GM21367 (cell line): ENCODE measurements around the gene GPC2.
"Not testable (repeated sequence)": the region's sequence is repeated elsewhere in the genome, so short reads cannot be mapped to it uniquely, and the experiment has no call there.

Experiments
- ATAC-seq: cut with Tn5 transposase; IDR thresholded peaks from one replicate; pipeline ENCODE4 v1.9.1; 2021; ENCODE audit not compliant: unreplicated experiment

The GPC2 gene

DNA sequence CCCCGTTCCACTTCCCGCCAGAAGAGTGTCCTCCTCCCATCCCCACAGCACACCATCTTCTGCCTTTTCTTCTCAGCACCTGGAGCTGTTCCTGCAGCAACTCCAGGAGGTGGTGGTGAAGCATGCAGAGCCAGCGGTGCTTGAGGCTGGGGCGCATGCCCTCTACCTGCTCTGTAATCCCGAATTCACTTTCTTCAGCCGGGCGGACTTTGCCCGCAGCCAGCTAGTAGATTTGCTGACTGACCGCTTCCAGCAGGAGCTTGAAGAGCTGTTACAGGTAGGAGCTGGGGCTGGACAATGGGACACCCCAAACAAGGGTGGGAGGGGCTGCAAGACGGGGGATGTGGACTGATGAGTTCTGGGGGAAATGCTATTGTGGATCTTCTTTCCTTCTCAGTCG is 23.5 kb upstream of the GPC2 start:
- ATAC-seq, result no peak

DNA sequence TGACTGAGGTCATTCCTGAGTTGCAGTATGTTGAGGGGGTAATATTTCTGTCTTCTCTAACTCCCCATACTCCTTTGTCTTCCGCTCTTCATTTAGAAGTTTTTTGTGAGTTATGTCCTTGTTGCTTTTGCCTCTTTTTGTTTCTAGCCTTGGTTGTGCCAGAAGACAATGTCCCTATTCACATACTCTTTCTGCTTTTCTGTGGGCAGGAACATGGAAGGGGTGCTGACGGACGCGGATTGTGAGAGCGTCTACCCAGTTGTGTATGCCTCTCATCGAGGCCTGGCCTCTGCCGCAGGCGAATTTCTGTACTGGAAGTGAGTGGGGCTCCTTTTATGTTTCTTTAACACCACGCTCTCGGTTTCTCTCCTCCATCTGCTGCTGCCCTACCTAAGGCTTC is 21.1 kb upstream of the GPC2 start:
- no peak for ATAC-seq

DNA sequence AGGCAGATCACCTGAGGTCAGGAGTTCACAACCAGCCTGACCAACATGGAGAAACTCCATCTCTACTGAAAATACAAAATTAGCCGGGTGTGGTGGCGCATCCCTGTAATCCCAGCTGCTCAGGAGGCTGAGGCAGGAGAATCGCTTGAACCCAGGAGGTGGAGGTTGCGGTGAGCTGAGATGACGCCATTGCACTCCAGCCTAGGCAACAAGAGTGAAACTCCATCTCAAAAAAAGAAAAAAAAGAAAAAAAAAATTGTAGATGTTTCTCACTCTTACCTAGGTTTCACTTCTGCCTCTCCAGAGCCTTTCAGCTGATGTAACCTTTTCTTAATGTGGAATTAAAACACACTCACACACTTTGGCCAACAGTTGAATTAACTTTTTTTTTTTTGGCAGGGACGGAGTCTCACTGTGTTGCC is 18.7 kb upstream of the GPC2 start:
- ATAC-seq, result not testable (repeated sequence)

DNA sequence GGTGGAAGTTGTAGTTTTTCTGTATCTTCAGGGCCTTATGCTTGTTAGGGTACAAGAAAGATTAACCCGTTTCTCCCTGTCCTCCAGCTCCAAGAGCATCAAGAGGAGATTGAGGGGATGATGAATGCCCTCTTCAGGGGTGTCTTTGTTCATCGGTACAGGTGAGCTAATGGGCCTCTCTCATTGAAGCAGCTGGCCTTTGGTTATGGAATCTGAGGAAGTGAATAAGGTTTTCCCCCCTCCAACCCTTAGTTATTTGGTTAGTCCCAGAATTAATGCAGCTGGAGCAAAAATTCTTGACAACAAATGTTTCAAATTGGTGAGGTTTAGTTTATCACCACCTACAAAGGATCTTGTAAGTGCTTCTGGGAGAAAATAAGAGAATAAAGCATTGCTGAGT is 18.0 kb upstream of the GPC2 start:
- ATAC-seq, result no peak

DNA sequence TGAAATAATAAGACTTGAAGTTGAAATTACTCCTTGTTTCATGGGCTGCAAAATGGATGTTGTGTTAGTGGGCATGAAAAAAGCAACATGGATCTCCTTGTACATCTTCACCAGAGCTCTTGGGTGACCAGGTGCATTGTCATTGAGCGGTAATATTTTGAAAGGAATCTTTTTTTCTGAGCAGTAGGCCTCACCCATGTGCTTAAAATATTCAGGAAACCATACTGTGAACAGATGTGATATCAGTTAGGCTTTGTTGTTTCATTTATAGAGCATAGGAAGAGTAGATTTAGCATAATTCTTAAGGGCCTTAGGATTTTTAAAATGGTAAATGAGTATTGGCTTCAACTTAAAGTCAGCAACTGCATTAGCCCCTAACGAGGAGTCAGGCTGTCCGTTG is 15.8 kb upstream of the GPC2 start:
- no peak for ATAC-seq

DNA sequence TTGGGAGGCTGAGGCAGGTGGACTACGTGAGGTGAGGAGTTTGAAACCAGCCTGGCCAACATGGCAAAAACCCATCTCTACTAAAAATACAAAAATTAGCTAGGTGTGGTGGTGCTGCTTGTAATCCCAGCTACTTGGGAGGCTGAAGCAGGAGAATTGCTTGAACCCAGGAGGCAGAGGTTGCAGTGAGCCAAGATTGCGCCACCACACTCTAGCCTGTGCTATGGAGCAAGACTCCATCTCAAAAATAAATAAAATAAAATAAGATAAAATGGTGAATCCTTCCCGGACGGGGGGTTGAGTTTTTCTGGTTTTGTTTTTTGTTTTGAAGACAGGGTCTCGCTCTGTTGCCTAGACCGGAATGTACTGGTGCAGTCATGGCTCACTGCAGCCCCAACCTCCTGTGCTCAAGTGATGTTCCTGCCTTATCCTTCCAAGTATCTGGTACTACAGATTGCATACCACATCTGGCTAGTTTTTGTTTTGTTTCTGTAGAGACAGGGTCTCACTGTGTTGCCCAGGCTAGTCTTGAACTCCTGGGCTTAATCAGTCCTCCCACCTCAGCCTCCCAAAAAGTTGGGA is 15.2 kb upstream of the GPC2 start:
- not testable (repeated sequence) for ATAC-seq

DNA sequence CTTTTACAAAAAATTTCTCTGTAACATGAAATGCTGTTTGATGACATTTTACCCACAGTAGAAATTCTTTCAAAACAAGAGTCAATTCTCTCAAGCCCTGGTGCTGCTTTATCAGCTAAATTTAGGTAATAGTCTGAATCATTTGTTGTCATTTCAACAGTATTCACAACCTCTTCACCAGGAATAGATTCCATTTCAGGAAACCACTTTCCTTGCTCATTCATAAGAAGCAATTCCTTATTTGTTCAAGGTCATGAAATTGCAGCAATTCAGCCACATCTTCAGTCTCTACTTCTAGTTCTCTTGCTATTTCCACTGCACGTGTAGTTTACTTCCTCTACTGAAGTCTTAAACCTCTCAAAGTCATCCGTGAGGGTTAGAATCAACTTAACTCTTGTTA is 14.6 kb upstream of the GPC2 start:
- no peak for ATAC-seq

DNA sequence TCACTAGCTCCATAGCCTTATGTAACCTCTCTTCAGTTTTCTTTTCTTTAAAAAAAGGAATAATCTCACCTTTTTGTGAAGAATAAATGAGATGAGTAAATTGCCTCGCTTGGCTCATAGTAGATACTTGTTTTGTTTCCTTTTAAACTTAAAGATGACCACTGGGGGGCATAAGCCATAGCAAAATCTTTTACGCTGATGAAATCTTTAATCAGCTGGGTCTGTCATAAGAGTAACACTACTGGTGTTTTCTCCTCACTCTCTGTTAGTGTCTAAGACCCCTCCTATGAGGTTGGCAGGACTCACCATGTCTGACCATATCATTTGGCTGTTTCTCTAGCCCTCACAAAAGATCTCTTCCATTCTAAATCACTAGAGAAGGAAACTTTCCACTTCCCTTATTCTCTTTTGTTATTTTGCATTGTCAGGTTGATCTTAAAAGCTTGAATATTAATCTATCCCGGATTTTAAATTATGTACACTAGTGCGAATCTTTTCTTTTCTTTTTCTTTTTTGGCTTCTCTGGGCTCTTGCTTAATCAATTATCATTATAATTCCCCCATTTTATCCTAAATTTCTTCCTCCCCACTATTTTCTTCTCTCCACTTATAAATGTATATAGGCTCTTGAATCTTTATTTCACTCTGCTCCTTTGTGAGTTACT is 13.0 kb upstream of the GPC2 start:
- peak; percentile 48 for ATAC-seq

DNA sequence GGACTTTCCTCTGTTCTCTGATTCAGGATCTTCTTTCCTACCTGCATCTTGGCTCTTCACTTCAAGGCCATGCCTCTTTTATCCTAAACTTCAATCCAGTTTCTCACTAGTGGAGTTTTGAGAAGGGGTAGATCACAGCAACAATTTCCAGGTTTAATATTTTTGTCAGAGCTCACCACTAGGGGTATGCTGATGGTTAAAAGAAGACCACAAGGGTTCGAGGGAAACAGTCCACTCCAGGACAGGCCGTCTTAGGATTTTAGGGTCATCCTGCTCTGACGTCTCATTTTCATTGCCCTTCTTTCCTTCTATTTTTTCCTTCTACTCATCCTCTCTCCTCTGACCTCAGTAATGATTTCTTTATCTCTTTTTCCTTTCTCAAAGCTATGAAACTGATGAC is 11.9 kb upstream of the GPC2 start:
- no peak for ATAC-seq

DNA sequence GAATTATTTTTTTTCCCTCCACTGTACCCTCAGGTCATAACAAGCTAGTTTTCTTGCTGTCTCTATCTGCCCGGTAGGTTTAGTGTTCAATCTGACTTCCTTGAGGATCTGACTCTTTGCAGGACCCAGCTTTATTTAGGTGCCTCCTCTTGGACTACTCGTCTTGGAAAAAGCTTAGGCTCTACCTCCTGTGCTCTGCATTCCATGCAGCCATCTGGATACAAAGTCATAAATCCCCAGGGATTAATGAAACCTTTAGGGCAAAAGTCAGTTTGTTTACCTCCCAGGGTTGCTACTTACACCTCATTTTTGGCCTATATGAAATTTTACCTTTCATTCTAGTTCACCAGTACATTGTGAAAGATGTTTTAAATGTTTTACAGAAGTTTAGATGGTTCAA is 8.5 kb upstream of the GPC2 start:
- ATAC-seq, result no peak

DNA sequence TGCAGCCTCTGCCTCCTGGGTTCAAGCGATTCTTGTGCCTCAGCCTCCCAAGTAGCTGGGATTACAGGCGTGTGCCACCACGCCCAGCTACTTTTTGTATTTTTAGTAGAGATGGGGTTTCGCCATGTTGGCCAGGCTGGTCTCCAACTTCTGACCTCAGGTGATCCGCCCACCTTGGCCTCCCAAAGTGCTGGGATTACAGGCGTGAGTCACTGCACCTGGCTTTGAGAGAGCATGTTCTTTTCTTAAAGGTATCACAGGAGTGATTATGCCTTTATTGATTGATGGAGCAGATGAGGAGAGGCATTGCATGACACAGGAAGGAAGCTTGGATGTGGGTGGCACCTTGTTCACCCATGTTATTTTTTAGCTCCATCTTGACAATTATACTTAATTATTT is 5.9 kb upstream of the GPC2 start:
- not testable (repeated sequence) for ATAC-seq

DNA sequence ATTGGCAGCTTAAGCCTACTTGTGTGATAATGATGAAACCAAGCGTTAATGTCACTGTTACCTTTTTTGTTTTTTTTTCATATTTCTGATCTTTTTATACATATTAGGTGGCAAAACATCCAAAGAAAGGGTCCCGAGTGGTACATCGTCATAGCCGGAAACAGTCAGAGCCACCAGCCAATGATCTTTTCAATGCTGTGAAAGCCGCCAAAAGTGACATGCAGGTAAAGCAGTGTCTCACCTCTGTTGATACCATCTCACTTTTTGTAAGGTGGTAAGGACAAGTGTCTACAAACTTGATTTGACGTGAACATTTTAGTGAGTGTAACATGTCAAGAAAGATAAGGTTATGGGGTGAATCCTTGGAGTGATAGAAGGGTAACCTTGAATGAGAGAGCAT is 5.4 kb upstream of the GPC2 start:
- not testable (repeated sequence) for ATAC-seq

DNA sequence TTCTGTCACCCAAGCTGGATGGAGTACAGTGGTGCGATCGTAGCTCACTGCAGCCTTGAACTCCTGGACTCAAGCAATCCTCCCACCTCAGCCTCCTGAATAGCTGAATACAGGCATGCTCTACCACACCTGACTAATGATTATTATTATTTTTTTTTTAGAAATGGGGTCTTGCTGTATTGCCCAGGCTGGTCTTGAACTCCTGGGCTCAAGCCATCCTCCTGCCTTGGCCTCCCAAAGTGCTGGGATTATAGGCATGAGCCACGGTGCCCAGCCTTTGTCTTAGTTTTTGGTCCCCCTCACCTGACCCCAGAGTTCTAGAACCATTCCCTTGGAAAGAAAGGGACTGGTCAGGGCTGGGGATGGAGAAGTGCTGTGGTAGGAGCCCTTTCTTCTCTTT is 2.9 kb upstream of the GPC2 start:
- not testable (repeated sequence) for ATAC-seq

DNA sequence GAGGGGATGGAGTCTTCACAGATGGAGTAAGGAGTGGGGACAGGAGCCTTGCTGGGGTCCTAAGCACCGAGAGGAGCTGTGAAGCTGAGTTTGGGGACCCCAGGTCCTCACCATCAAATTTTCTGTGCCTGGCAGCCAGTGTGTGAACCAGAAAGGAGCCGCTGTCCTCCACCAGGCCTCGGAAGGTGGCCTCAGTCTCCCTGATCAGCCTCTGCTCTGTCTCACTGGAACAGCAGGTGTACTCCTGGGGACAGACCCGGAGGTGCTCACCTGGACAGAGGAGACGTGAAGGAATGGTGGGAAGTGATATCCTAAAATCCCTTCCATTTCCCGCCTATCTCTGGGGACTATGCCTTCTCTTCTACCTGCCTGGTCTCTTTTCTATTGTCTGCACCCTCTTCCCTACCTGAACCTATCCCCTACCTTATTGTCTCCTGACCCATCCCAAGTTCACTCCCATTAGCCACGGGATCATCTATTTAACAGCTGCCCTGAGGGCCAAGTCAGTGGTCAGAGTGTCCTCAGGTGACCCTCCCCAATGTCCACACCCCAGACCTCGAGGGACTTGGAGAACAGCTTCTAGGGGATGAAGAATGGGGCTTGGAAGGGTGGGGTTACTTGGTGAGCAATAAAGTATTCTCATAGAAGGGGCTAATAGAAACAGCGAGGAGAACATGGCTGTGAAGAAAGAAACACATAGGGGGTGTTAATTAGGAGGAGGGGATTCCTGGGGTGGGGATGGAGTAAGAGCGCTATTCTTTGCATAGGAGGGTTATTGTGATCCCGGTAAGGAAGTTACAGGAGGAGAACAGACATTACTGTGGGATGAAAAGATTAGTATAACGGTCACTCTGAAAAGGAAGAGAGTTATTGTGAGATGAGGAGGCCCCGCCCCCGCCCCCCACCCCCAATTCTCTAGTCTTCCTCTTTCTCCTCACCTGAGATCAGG is 811 bp downstream of the GPC2 start:
- no peak for ATAC-seq

DNA sequence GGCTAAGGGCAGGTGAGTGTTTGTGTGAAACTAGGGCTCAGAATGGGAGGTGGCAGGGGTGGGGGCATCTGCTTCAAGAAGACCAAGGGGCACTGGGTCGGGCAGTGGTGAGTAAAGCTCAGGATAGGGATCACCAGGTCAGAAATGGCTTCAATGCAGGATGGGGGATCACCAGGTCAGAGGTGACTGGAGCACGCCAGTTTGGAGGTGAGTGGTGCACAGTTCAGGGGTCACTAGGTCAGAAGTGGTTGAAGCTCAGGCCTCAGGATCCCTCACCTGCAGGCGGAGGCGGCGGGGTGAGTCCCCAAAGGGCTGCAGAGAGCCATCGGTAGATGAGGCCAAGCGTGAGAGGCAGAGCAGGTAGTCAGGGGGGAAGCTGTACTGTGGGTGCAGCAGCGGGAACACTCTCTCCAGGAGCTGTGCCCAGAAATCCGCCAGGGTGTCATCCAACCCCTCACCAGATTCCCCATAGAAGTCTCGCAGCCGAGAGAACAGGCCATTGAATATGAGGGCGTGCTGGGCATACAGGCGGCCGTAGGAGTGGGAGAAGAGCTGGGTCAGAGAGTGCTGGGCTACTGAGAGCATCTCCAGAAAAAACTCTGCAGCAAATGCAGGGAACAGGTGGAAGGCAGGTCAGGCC is 1.8 kb downstream of the GPC2 start:
- no peak for ATAC-seq

DNA sequence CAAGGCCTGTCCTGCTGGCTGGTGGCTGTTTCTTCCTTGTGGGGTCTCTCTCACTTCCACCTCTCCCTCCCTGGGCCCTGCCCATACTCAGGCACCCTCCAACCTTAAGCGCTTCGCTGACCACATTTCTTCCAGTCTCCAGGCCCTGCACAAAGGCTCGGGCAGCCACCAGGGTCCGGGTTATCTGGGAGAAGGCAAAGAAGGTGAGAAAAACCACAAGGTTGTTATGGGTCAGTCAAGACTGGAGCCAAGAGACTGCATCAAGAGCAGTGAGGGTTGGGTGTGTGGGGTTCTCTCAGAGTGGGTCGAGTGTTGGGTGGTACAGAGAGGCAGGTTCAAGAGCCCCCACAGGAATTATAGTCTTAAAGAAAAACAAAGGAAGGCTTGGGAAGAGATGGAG is 2.6 kb downstream of the GPC2 start:
- no peak for ATAC-seq

DNA sequence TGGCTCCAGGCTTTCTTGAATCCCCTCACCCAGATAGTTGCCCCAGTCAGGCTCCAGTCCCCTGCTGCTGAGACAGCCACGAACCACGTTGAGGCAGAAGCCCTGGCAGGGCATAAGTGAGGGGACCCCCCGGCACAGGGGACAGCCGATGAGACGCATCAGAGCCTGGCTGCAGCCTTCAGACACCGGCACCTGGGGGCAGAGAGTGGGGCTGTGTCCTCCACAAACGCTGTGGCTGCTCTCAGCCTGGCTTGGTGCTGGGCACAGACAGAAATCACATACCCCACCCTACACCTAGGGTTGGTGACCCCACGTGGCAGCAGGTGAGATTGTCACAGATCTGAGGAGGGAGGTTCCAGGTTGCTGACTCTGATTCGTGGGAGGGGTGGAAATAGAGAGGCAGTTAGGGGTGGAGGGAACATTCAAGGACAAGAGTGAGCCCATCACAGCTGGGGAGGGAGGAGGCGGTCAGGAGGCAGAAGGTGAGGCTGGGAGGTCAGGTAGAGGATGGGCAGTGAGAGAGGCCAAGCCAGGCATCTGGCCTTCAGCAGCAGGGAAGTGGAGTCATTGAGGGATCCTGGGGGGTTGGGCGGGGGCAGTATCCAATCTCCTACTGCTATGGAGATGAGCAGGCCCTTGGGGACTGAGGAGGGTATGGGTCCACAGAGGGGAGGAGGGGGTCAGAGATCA is 3.2 kb downstream of the GPC2 start:
- no peak for ATAC-seq

DNA sequence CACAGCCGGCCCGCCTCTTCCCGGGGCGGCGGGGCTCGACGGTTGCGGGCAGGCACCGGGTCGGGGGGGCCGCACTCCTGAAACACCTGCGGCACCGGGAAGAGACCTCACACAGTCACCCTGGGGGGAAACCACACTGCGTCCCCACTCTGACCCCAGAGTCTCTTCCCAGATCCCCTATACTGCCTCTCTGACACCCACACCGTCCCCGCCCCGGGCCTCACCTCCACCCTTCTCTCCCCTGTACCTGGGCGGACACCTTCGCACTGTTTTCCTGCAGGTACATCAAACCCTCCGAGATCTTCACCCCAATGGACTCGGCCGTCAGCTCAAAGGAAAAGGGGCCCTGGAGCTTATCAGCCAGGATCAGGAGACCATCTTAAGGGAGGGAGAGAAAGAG is 5.3 kb downstream of the GPC2 start:
- no peak for ATAC-seq

DNA sequence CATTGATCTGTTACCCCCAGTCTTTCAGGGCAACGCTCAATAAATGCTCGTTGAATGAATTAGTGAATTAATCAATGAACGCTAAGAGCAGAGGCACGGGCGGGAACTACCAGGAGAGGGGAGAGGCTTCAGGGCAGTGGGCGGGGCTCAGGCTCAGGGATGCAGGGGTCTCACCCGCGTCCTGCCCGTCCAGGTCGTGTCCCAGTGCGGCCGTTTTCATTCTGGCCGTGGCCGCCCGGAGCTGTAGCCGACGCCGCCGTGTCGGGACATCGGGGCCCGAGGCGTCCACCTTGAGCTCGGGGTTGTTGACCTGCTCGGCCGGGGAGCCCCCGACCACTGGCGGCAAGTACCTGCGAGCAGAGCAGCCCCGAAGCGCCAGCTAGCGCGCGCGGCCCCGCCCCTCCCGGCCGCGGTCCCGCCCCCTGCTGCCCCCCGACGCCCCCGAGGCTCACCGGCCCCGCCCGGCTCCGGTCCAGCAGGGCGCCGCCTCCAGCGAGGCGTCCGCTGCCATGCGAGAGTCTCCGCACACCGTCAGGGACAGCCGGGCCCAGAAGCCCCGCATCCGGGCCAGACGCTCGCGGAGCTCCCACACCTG is 6.0 kb downstream of the GPC2 start:
- no peak for ATAC-seq

DNA sequence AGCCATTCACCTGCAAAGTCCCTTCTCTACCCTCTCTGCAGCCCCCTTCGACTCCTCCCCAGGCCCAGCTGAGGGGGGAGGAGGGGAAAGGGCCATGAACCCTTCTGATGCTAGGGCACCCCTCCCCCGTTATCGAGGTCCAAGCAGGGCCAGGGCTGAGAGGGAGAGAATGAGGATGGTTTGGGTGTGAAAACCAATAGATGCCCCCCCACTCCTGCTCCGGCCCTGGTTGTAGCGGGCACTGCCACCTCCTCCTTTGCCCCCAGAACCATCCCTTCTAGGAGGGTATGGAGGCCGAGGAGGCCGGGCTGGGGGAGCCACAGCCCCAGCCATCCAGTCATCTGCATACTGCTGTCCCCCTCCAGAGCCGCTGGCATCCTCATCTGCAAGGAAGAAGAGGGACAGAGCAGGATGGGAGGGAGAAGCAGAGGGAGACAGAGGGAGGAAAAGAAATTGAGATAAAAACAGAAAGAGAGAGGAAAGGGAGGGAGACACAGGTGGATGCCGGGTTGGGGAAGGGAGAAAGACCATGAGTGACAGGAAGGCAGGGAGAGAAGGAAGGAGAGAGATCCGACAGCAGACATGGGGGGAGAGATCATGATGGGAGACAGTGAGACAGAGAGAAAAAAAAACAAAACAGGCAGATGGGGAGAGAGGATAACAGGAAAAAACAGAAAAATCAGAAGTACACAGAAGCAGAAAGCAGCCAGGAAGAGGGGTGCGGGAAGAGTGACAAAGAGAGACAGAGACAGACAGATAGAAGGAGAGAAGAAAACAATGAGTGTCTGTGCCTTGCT is 6.9 kb downstream of the GPC2 start:
- ATAC-seq, result no peak
